EH (cell line): ENCODE results near the gene C10orf71.

Experiments
- DNase-seq: peaks from one replicate; pipeline ENCODE4 v3.0.0-alpha.2; 2015; ENCODE audit warnings: low read depth

C10orf71 gene

GRCh38 chr10:49295297-49295696, 3.7 kb upstream of the C10orf71 start:
- DNase-seq, result no peak

DNA sequence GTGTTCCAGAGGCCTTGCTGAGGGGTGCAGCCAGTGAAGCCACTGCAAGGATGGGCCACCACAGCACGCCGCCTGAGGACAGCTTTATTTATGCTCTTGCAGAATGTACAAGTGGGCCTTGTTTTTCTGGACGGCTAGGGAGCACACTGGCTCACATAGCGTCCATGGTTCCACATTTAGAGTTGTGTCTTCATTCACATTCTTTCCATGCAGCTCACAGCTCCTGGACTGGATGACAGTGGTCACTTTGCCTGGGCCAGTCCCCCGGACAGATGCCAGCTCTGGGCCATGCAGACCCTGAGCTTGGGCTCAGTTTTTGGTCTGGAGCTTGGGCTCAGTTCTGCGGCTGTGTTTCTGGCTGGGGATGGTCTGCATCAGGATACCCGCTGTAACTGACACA, 2.6 kb upstream of the C10orf71 start:
- DNase-seq, result no peak

DNA sequence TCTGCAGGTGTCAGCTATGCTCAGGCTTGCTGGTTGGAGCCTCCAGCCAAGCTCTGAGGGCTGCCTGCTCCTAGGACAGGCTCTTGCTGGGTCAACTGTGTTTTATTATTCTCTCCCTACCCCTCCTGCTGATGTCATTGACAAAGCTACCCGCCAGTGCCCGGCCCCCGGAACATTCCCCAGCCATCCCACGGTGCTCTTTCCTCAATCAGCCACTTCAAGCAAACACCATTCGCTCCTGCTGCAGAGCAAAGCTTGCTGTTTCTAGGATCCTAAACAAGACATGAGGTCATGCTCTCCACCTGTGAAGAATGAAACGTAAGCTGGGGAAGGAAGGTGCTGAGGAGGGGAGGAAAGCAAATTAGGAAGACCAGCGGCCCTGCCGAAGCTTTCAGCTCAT, 2.1 kb upstream of the C10orf71 start:
- no peak for DNase-seq

DNA sequence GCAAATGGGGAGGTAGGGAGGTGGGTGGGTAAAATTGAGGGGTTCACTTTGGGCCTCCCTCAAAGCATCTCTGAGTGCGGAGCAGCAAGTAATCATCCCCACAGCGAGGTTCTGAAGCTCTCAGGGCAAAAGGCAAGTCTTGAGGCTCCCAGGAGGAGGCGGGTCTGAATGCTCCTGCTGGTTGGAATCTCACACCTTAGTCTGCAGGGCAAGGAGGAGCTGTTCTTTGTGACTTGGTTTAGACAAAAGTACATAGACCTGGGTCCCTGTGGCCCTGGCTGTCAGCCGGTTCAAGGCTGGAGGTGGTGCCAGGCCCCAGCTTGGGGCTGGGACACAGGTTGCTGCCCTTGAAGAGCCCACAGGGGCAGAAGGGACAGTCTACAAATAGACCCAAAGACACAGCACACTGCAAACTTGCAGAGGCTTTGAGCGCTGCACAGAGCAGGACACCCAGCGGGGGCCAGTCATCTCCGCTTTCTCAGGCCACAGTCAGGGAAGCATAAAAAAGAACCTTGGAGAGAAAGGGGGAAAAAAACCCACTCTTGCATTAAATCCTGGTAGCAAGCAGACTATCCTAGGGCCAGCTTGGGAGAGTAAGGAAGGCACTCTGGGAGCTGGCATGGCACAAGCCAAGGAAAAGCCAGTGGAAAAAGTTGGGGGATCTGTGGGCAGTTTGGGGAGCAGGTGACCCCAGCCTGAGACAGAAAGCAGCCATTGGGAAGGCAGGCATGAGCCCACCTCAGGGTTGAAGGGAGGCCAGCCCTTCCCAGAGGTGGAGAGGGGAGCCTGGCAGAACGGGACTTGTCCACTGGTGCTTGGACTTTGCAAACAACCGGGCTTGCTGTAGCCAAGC, 926 bp upstream of the C10orf71 start:
- no peak for DNase-seq

- DNase-seq, result no peak
These were observed 343 bp upstream of the C10orf71 start for GRCh38 chr10:49298671-49298982.

GRCh38 chr10:49299816-49300139, 808 bp downstream of the C10orf71 start:
- DNase-seq, result no peak

DNA sequence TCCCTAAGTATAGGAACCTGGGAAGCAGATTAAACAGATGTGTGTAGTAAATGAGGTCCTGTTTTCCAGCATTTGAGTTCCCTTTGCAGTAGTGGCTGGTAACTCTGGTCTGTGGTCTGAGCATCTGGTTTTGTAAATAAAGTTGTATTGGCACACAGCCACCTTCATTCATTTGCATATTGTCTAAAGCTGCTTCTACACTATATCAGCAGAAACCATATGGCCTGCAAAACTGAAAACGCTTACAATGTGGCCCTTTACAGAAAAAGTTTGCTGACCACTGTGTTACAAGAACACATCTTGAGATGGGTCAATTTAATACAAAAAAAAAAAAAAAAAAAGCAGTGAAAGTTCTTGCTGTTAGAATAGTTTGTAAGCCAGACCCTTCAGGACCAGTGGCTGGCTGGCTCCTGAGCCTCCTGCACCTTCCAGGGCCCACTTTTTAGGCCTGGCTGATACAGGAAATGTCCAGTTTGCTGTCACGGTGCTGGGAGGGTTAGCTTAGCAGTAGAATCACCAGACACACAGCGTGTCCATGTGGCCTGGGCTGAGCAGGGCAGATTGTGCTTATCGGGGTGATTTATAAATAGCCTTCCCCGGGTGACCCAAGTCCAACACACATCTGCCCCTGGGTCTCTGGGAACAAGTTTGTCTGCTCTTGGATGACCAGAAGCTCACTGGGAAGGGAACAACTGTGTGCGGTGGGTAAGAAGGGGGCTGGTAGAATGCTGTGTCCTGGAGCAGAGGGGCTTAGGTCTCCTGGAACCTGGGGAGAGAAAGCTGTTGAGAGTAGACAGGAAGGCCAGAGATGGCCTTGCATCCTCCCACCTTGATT, 1.4 kb downstream of the C10orf71 start:
- no peak for DNase-seq

- no peak for DNase-seq
These were observed 2.3 kb downstream of the C10orf71 start for GRCh38 chr10:49301302-49301701.

GRCh38 chr10:49302088-49302487, 3.1 kb downstream of the C10orf71 start:
- no peak for DNase-seq

- DNase-seq, result no peak
These were observed 4.7 kb downstream of the C10orf71 start for GRCh38 chr10:49303711-49304110.

- no peak for DNase-seq
These were observed 5.2 kb downstream of the C10orf71 start for GRCh38 chr10:49304137-49304536.

GRCh38 chr10:49307921-49308320, 9.0 kb downstream of the C10orf71 start:
- no peak for DNase-seq

DNA sequence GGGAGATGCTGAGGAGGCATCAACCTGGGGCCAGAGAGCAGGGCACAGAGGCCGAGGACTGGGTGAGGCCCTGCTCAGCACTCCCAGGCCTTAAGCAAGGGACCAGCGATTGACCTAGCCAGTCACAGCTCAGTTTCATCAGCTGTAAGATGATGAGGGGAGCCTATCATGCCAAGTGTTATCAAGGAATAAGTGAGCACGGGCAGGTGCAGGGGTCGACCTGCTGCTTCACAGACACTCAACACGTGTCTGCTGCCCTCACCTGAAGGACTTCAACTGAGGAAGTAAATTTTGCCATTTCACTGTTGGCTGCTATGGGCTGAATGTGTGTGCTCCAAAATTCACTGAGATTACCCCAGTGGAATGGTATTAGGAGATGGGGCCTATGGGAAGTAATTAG, 9.9 kb downstream of the C10orf71 start:
- DNase-seq, result no peak

DNA sequence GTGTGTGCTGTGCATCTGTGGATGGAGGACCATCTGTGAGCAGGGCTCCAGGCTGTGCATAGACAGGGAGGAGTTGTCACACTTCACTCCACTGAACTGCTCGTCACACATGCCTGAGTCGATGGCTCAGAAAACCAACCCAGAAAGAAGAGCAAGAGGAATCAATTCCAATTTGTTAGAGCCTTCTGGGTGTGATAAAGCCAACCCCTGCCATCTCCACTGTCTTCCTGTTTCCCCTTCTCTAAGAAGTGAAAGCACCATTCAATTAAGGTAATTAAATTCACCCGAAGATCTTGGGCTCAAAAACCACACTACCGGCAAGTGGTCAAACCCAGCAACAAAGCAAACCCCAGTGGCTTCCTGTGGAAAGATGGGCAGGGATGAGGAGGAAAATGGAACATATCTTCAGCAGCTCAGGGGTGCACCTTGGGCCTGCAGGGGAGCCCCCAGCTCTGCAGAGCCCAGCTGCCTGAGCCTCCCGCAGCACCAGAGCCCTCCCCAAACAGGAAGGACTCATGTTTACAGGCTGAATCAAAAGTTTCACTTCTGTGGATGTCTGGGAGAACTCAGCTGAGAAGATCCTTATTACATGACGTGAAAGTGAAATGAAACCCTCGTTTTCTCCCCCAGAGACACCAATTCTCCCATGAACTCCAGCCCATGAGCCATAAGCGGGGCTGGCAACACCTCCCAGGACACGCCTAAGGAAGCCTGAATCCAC, 10.9 kb downstream of the C10orf71 start:
- no peak for DNase-seq

GRCh38 chr10:49310460-49310859, 11.5 kb downstream of the C10orf71 start:
- DNase-seq, result no peak

GRCh38 chr10:49310901-49311554, 12.1 kb downstream of the C10orf71 start:
- DNase-seq, result no peak

- DNase-seq, result no peak
These were observed 12.7 kb downstream of the C10orf71 start for GRCh38 chr10:49311555-49312236.

DNA sequence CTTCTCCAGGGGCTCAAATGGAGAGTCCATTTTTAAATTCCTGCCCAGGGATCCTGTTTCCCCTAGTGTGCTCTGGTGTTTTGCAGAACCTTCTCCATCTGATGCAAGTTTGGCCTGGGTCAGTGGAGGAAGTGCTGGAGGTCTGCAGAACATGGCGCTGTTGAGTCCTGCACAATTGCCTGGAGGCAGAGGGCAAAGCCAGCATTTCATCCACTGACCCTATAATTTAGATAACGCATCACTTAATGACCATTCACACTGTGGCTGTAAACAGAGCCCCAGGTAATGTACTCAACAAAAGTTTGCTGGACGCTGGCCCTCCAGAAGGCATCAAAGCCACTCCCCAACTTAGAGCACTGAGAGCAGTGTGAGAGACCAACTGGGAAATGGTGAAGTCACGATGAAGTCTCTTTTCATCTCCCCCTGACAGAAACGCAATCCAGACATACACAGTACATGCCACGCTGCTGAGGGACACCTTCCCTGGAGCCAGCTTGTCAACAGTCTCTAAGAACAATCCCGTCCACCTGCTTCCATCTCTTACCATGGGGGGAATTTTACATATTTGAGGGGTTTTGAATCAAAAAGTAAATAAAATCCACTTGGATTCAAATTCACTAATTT, 13.4 kb downstream of the C10orf71 start:
- DNase-seq, result no peak

- DNase-seq, result no peak
These were observed 14.6 kb downstream of the C10orf71 start for GRCh38 chr10:49313501-49314070.

DNA sequence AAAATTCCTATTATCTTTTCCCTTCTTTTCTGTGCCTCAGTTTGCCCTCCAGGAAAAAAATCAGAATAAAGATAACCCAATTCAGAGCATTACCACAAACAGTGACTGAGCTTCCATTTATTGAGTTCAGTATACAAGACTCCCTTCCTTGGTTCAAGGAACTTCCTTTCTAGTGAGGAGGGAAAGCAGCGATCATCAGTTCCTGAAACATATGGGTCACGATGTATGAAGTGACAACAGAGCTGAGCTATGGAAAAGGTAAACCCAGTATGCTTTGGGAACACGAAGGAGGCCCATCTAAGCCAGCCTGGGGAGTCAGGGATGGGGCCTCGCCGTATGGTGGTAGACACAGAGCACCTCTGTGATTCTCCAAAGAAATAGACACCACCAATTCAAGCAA, 15.8 kb downstream of the C10orf71 start:
- no peak for DNase-seq

- no peak for DNase-seq
These were observed 19.1 kb downstream of the C10orf71 start for GRCh38 chr10:49318028-49318427.
